ENCODE data around the gene UNK. TPM values are rescaled to one million over a fixed set of nuclear protein-coding genes. Genes with fewer than 3 reads are reported as not detected.

Gene UNK
- total RNA-seq, 1 experiment from 2014 or later = 32.1 TPM

DNA sequence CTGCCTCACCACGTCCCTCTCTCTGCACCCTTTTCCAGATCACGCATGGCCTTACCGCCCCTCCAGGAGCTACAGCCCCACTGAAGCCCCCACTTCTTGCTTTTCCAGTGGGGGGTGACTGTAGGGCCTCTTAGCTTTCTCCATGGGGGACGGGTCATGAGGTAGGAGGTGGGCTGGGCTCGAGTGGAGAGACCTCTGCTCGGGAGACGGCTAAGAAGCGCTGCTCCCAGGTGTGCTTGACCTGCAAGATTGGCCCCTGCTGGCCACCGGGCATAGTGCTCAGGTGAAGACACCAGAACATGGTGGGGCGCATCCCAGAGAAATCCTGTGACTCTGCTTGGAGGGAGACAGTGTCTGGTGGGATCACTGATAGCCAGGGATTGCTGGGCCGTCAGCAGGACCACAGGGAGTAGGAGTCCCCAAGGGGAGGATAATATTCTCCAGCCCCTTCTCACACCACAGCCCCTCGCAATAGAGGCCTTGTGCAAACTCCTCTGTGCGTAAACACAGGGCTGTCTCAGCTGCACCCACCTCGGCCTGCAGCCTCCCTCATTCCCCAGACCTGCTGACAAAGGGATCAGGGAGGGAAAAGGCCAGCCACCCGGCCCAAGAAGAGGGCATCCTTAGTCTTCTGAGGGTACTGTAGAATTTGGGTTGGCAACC lies 10.7 kb upstream of the UNK start:
- CTCF ChIA-PET = interaction anchor here (0.5 to 0.7 kb wide), 5 partner anchors 9 to 810 kb away, joined by 3 to 11 read pairs (median 3); partner anchors contain the start of gene GALK1
- TF ChIP-seq, protein P1, sequence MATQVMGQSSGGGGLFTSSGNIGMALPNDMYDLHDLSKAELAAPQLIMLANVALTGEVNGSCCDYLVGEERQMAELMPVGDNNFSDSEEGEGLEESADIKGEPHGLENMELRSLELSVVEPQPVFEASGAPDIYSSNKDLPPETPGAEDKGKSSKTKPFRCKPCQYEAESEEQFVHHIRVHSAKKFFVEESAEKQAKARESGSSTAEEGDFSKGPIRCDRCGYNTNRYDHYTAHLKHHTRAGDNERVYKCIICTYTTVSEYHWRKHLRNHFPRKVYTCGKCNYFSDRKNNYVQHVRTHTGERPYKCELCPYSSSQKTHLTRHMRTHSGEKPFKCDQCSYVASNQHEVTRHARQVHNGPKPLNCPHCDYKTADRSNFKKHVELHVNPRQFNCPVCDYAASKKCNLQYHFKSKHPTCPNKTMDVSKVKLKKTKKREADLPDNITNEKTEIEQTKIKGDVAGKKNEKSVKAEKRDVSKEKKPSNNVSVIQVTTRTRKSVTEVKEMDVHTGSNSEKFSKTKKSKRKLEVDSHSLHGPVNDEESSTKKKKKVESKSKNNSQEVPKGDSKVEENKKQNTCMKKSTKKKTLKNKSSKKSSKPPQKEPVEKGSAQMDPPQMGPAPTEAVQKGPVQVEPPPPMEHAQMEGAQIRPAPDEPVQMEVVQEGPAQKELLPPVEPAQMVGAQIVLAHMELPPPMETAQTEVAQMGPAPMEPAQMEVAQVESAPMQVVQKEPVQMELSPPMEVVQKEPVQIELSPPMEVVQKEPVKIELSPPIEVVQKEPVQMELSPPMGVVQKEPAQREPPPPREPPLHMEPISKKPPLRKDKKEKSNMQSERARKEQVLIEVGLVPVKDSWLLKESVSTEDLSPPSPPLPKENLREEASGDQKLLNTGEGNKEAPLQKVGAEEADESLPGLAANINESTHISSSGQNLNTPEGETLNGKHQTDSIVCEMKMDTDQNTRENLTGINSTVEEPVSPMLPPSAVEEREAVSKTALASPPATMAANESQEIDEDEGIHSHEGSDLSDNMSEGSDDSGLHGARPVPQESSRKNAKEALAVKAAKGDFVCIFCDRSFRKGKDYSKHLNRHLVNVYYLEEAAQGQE (IDR thresholded peaks at IDR 0.05; ENCODE audit: insufficient read depth in 1 of 2, low read depth in 2 of 2, low read length in 1 of 2) = no peak
- TF ChIP-seq TCF7L2 (IDR thresholded peaks at IDR 0.05; ENCODE audit: low read depth, low read length) (no peak), POLR2AphosphoS5 (IDR thresholded peaks at IDR 0.05; ENCODE audit: low read depth, low read length) (no peak), SIN3A (IDR thresholded peaks at IDR 0.05; ENCODE audit: borderline replicate concordance, insufficient read depth, low read depth, low read length) (no peak)
- TF ChIP-seq, protein P2, sequence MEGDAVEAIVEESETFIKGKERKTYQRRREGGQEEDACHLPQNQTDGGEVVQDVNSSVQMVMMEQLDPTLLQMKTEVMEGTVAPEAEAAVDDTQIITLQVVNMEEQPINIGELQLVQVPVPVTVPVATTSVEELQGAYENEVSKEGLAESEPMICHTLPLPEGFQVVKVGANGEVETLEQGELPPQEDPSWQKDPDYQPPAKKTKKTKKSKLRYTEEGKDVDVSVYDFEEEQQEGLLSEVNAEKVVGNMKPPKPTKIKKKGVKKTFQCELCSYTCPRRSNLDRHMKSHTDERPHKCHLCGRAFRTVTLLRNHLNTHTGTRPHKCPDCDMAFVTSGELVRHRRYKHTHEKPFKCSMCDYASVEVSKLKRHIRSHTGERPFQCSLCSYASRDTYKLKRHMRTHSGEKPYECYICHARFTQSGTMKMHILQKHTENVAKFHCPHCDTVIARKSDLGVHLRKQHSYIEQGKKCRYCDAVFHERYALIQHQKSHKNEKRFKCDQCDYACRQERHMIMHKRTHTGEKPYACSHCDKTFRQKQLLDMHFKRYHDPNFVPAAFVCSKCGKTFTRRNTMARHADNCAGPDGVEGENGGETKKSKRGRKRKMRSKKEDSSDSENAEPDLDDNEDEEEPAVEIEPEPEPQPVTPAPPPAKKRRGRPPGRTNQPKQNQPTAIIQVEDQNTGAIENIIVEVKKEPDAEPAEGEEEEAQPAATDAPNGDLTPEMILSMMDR (IDR thresholded peaks at IDR 0.05) = no peak
- no peak for DNase-seq (ENCODE audit: low read depth, low spot score)

DNA sequence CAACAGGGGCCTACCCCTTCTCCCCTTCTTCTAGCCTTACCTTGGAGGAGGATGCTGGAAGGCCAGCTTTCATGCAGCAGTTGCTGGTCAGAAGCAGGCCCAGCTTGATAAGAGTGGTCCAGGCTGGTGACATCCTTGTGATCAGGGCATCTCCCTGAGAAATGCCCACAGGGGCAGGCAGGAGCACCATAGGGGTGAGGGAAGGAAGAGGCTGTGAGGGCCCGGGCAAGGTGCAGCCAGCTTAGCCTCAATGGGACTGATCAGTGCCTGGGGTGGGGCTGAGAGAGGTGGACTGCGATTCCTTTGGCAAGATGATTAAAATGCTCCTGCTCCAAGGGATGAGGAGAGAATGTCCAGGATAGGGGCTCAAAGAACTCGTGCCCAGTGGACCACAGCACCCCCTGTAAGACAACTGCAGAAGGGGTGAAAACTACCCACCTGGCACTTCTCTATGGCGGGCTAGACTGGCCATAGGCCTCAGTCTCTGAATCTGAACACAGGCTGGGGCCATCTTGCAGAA lies 10.1 kb upstream of the UNK start:
- ATAC-seq = no peak
- no peak for DNase-seq (ENCODE audit: low read depth, low spot score)
- Histone ChIP-seq H3K4me1 (ENCODE audit: control insufficient read depth, insufficient read depth, low read length) (peaks cover 16% of the 10 kb centered on the region), H3K4me3 (ENCODE audit: low read depth in 2 of 2, low read length in 2 of 2) (no peak overlapping the region), H3K27me3 (ENCODE audit: control insufficient read depth, insufficient read depth, low read length) (no peaks in the 10 kb centered on the region), H3K9me3 (ENCODE audit: control insufficient read depth, insufficient read depth, low read depth, low read length) (no peaks in the 10 kb centered on the region), H3K36me3 (ENCODE audit: control insufficient read depth, insufficient read depth, low read length) (peaks cover 28% of the 10 kb centered on the region), H3K27ac (ENCODE audit: low read length) (no peak overlapping the region)
- intact Hi-C loops (cut with micrococcal nuclease; ENCODE audit: unreplicated experiment) = no loop called here
- in situ Hi-C loops (cut with HindIII; ENCODE audit: low pct_unique_long_range_greater_than_20kb, low sequenced_read_pairs) = no loop called here
- TF ChIP-seq POLR2AphosphoS5 (IDR thresholded peaks at IDR 0.05; ENCODE audit: low read depth, low read length) (no peak), TCF7L2 (IDR thresholded peaks at IDR 0.05; ENCODE audit: low read depth, low read length) (no peak), SIN3A (IDR thresholded peaks at IDR 0.05; ENCODE audit: borderline replicate concordance, insufficient read depth, low read depth, low read length) (no peak)
- TF ChIP-seq, protein P1 (IDR thresholded peaks at IDR 0.05; ENCODE audit: insufficient read depth in 1 of 2, low read depth in 2 of 2, low read length in 1 of 2) = no peak
- TF ChIP-seq, protein P2 (IDR thresholded peaks at IDR 0.05) = no peak
- ChIA-PET POLR2A (interaction anchor here (0.5 to 0.8 kb wide), 3 partner anchors 9 to 492 kb away, joined by 3 to 5 read pairs (median 4); partner anchors contain the start of gene GALK1), CTCF (interaction anchor here (0.5 to 0.6 kb wide), 3 partner anchors 13 to 809 kb away, joined by 3 to 11 read pairs (median 5); no protein-coding TSS in a partner anchor)
- BruUV-seq (replicated peaks) = no TSS peak

More for the DNA sequence above, 10.7 kb upstream of the UNK start:
- BruUV-seq (replicated peaks) = no TSS peak
- no peaks in the 10 kb centered on the region for H3K9me3 ChIP-seq (ENCODE audit: control insufficient read depth, insufficient read depth, low read depth, low read length)
- in situ Hi-C loops (cut with HindIII; ENCODE audit: low pct_unique_long_range_greater_than_20kb, low sequenced_read_pairs) = no loop called here
- ATAC-seq = no peak; the same call in 1 of the 2 replicates
- POLR2A ChIA-PET = interaction anchor here (0.5 to 0.7 kb wide), 3 partner anchors 22 to 604 kb away, joined by 3 to 4 read pairs (median 3); no protein-coding TSS in a partner anchor
- H3K27me3 ChIP-seq (ENCODE audit: control insufficient read depth, insufficient read depth, low read length) = no peaks in the 10 kb centered on the region
- peaks cover 24% of the 10 kb centered on the region for H3K36me3 ChIP-seq (ENCODE audit: control insufficient read depth, insufficient read depth, low read length)
- peaks cover 16% of the 10 kb centered on the region for H3K4me1 ChIP-seq (ENCODE audit: control insufficient read depth, insufficient read depth, low read length)
- no peak overlapping the region for H3K4me3 ChIP-seq (ENCODE audit: low read depth in 2 of 2, low read length in 2 of 2)
- intact Hi-C loops (cut with micrococcal nuclease; ENCODE audit: unreplicated experiment) = no loop called here
- H3K27ac ChIP-seq (ENCODE audit: low read length) = no peak overlapping the region

Data from Panc1 (cell line).